PC-9 (cell line): ENCODE data around the gene UBAC1. TPM values are rescaled to one million over a fixed set of nuclear protein-coding genes. Genes with fewer than 3 reads are reported as not detected.

Experiments
- BruUV-seq: library from RNA; stranded (reverse); fragments of 400-500 nt; replicated peaks from 2 replicates; lab custom pipeline; 2021; lab: Mats Ljungman, UMichigan
- CTCF ChIA-PET: fragments of 300-600 bp; sonication (Branson Sonifier 250); formaldehyde crosslinking; loops from one replicate; lab custom pipeline; 2022; ENCODE audit warnings: antibody characterized with exemption; lab: Charles Lee
- POLR2A ChIA-PET: fragments of 300-600 bp; sonication (Branson Sonifier 250); formaldehyde crosslinking; loops from one replicate; lab custom pipeline; 2022; ENCODE audit warnings: antibody characterized with exemption; ENCODE audit not compliant: unreplicated experiment; lab: Charles Lee
- DNase-seq, 2 experiments: peaks; one replicate each; pipeline versions ENCODE4 v3.0.0 to v3.0.0-alpha.2; 2015 to 2022; ENCODE audit warnings: mixed read lengths in 1 of 2
- H2AFZ ChIP-seq: fragments of 200-600 bp; sonication (generic); 2 replicates; pipeline ENCODE4 v1.8.1; 2017; ENCODE audit warnings: antibody characterized with exemption
- H3F3A ChIP-seq: fragments of 200-600 bp; sonication (generic); 2 replicates; pipeline ENCODE4 v1.8.1; 2017; ENCODE audit warnings: antibody characterized with exemption, mild to moderate bottlenecking, low read depth; ENCODE audit not compliant: insufficient read depth
- H3K27ac ChIP-seq: fragments of 200-600 bp; sonication (generic); 2 replicates; pipeline ENCODE4 v1.6.1; 2016; ENCODE audit warnings: mixed run types
- H3K27me3 ChIP-seq: fragments of 200-600 bp; sonication (generic); 2 replicates; pipeline ENCODE4 v1.6.1; 2016; ENCODE audit warnings: low read depth, mixed run types; ENCODE audit not compliant: insufficient read depth
- H3K36me3 ChIP-seq: fragments of 200-600 bp; sonication (generic); 2 replicates; pipeline ENCODE4 v1.6.1; 2016; ENCODE audit warnings: low read depth, mixed run types
- H3K4me1 ChIP-seq: fragments of 200-600 bp; sonication (generic); replicated peaks from 2 replicates; pipeline ENCODE4 v1.6.1; 2016; ENCODE audit warnings: mixed run types; ENCODE audit not compliant: insufficient read depth
- H3K4me2 ChIP-seq: fragments of 200-600 bp; sonication (generic); 2 replicates; pipeline ENCODE4 v1.6.1; 2017; ENCODE audit warnings: mixed run types
- H3K4me3 ChIP-seq: fragments of 200-600 bp; sonication (generic); 2 replicates; pipeline ENCODE4 v1.6.1; 2016; ENCODE audit warnings: mixed run types
- H3K79me2 ChIP-seq: fragments of 200-600 bp; sonication (generic); 2 replicates; pipeline ENCODE4 v1.6.1; 2017; ENCODE audit warnings: low read depth, mixed run types
- H3K9me2 ChIP-seq: fragments of 200-600 bp; sonication (generic); 2 replicates; pipeline ENCODE4 v1.8.1; 2017; ENCODE audit warnings: mild to moderate bottlenecking; ENCODE audit not compliant: insufficient read depth
- H3K9me3 ChIP-seq: fragments of 200-600 bp; sonication (generic); 2 replicates; pipeline ENCODE4 v1.8.1; 2016; ENCODE audit warnings: low read depth; ENCODE audit not compliant: insufficient read depth
- H4K20me1 ChIP-seq: fragments of 200-600 bp; sonication (generic); 2 replicates; pipeline ENCODE4 v1.8.1; 2017; ENCODE audit not compliant: insufficient read depth
- EZH2 ChIP-seq: fragments of 200-600 bp; sonication (generic); IDR thresholded peaks from 2 replicates; pipeline ENCODE4 v1.8.0; 2017; ENCODE audit warnings: antibody characterized with exemption, low read depth
- intact Hi-C: fragments of 100-400 bp; cut with micrococcal nuclease; formaldehyde crosslinking; loops from one replicate; pipeline ENCODE4 v1.10.0; 2022; ENCODE audit not compliant: unreplicated experiment
- total RNA-seq: library from RNA; stranded (reverse); gene quantifications from 2 replicates; pipeline ENCODE4 v1.2.3, GENCODE V29; 2021
- TF ChIP-seq, protein P1 (sequence below): fragments of 200-600 bp; sonication (generic); conservative IDR thresholded peaks from 2 replicates; pipeline ENCODE4 v1.6.1; 2017; ENCODE audit warnings: mixed run types, antibody characterized with exemption, mild to moderate bottlenecking, moderate library complexity

The UBAC1 gene
- total RNA-seq, 1 experiment from 2014 or later, result 27.6 TPM

DNA sequence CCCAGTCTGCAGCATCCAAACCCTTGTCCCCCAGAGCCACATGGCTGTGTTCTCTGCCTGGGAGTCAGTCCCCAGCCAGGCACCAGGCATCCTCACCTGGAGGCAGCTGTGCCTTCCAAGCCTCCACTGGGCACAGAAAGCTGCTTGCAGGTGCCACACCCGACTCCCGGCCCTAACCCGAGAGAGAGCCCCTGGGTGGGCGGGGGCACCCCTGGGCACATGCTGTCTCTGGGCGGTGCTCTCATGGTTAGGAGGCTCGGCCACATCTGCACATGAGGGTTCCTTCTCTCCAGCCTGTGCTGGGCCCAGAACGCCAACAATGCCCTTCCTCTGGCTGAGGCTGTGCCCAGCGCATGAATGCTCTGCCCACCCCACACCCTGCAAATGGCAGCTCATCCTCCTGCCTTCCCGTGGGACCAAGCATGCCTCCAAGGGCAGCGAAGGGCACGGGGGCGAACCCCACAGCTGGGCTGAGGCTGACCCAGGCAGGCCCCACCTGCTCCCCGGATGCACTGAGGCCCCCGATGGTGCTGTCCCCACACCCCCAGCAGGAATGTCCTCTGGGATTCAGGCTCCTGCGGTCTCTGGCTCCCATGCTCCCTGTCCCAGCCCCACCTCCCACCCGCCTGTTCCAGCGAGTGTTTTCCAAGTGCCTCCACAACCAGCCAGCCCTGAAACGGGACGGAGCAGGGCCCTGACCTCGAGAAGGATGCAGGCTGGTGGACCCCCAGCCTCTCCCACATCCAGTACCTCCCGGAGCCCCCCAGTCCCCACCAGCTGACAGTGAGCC is 31.3 kb downstream of the UBAC1 start:
- Histone ChIP-seq H3K4me1 (no peaks in the 10 kb centered on the region), H3F3A (no peaks in the 10 kb centered on the region), H3K4me2 (no peak overlapping the region), H3K4me3 (no peak overlapping the region), H3K27me3 (no peaks in the 10 kb centered on the region), H3K36me3 (no peaks in the 10 kb centered on the region), H3K27ac (no peak overlapping the region), H3K79me2 (no peaks in the 10 kb centered on the region), H3K9me2 (no peaks in the 10 kb centered on the region), H3K9me3 (no peaks in the 10 kb centered on the region), H2AFZ (no peak overlapping the region), H4K20me1 (no peaks in the 10 kb centered on the region)
- BruUV-seq, result no TSS peak
- POLR2A ChIA-PET, result no interaction called here
- intact Hi-C loops, result no loop called here
- TF ChIP-seq EZH2, result no peak
- TF ChIP-seq, protein P1, sequence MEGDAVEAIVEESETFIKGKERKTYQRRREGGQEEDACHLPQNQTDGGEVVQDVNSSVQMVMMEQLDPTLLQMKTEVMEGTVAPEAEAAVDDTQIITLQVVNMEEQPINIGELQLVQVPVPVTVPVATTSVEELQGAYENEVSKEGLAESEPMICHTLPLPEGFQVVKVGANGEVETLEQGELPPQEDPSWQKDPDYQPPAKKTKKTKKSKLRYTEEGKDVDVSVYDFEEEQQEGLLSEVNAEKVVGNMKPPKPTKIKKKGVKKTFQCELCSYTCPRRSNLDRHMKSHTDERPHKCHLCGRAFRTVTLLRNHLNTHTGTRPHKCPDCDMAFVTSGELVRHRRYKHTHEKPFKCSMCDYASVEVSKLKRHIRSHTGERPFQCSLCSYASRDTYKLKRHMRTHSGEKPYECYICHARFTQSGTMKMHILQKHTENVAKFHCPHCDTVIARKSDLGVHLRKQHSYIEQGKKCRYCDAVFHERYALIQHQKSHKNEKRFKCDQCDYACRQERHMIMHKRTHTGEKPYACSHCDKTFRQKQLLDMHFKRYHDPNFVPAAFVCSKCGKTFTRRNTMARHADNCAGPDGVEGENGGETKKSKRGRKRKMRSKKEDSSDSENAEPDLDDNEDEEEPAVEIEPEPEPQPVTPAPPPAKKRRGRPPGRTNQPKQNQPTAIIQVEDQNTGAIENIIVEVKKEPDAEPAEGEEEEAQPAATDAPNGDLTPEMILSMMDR, result no peak
- no peak for DNase-seq
- CTCF ChIA-PET, result no interaction called here

DNA sequence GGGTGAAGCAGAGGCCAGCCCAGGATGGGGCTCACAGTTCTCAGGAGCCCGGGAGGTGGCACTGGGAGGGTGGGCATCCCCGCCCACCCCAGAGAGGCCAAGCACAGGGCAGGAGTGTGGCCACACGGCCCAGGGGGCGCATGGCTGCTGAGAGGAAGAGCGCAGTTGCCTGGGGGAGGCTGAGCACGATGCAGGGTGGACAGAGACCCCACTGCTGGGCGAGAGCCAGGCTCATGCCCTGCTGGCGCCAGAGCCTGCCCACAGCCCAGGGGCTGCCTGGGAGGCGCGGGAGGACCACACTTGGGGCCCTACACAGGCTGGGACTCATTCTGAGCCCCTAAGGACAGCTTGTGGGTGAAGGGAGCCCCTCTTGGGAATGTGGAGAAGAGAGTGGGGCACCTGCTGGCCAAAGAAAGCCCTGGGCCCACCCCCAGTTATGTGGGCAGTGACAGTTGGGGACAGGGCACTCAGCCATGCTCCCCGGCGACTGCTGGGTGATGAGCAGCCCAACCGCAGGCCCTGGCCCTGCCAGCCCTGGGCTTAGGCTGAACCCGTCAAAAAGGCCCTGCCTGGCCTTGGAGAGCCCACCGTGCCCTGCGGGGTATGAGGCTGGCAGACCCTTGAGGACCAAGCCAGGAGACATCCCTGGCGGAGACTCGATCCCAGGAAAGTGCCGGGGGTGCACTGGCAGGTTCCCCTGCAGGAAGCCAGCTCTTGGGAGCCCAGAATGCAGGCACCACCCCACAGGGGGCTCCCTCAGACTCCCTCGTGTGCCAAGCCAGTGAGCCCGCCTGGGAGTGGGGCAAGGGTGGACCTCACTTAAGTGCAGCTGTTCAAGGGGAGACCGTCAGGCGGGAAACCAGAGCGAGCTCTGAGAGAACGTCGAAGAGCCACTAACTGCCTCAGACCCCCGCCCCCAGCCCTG is 32.2 kb downstream of the UBAC1 start:
- CTCF ChIA-PET, result no interaction called here

More for the DNA sequence above, 32.2 kb downstream of the UBAC1 start:
- Histone ChIP-seq H3K4me1 (no peaks in the 10 kb centered on the region), H3K27me3 (no peaks in the 10 kb centered on the region), H3K36me3 (no peaks in the 10 kb centered on the region), H3K79me2 (no peaks in the 10 kb centered on the region), H3K4me3 (no peak overlapping the region), H3F3A (no peaks in the 10 kb centered on the region), H4K20me1 (no peaks in the 10 kb centered on the region), H2AFZ (no peak overlapping the region), H3K9me2 (no peaks in the 10 kb centered on the region), H3K9me3 (no peaks in the 10 kb centered on the region), H3K27ac (no peak overlapping the region), H3K4me2 (no peak overlapping the region)
- no TSS peak for BruUV-seq
- intact Hi-C loops, result no loop called here
- POLR2A ChIA-PET, result no interaction called here
- DNase-seq, result no peak
- no peak for TF ChIP-seq EZH2
- TF ChIP-seq, protein P1, result no peak
